ENCODE measurements around the gene ADI1.

DNA sequence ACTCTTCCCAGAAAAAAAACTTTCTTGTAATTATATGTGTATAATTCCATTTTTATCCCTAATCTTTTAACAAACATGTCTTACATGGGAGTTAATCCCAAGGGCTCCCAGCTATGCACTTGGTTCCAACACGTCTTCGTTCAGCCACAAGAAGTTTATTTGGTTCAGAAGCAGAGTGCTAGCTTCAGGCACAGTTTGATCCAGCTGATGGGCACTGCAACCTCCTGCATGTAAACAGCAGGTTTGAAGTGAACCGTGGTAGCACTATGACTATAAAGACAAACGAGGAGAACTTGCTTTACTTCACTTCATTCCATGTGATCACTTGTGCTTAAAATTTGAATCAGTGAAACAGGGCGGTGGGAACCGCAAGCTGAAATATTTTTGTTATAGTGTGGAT lies 45.8 kb upstream of the ADI1 start:
- TF ChIP-seq, protein P1, sequence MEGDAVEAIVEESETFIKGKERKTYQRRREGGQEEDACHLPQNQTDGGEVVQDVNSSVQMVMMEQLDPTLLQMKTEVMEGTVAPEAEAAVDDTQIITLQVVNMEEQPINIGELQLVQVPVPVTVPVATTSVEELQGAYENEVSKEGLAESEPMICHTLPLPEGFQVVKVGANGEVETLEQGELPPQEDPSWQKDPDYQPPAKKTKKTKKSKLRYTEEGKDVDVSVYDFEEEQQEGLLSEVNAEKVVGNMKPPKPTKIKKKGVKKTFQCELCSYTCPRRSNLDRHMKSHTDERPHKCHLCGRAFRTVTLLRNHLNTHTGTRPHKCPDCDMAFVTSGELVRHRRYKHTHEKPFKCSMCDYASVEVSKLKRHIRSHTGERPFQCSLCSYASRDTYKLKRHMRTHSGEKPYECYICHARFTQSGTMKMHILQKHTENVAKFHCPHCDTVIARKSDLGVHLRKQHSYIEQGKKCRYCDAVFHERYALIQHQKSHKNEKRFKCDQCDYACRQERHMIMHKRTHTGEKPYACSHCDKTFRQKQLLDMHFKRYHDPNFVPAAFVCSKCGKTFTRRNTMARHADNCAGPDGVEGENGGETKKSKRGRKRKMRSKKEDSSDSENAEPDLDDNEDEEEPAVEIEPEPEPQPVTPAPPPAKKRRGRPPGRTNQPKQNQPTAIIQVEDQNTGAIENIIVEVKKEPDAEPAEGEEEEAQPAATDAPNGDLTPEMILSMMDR (IDR thresholded peaks at IDR 0.05) = no peak
- no peak for TF ChIP-seq POLR2A (IDR thresholded peaks at IDR 0.05)
